Activated CD4-positive, alpha-beta memory T cell treated with anti-CD3 and anti-CD28 coated beads for 36 hours (primary cell): ENCODE measurements around the gene PLPP3. TPM values are rescaled to one million over a fixed set of nuclear protein-coding genes. Genes with fewer than 3 reads are reported as not detected.

Experiments
- CTCF ChIA-PET: fragments of 350-600 bp; sonication (Branson Sonifier 250); formaldehyde crosslinking; loops from one replicate; lab custom pipeline; 2021; ENCODE audit warnings: antibody characterized with exemption, inconsistent platforms; lab: Charles Lee
- POLR2A ChIA-PET: fragments of 350-600 bp; sonication (Branson Sonifier 250); formaldehyde crosslinking; loops from one replicate; lab custom pipeline; 2021; ENCODE audit warnings: antibody characterized with exemption; lab: Charles Lee
- DNase-seq: peaks from one replicate; pipeline ENCODE4 v3.0.0-alpha.2; 2020
- H3K27ac Mint-ChIP-seq: one replicate; pipeline ENCODE4 v1.8.0; 2021; ENCODE audit warnings: mixed read lengths
- H3K27me3 Mint-ChIP-seq: one replicate; pipeline ENCODE4 v1.8.0; 2021; ENCODE audit warnings: mixed read lengths
- H3K36me3 Mint-ChIP-seq: one replicate; pipeline ENCODE4 v1.8.0; 2021; ENCODE audit warnings: mixed read lengths
- H3K4me1 Mint-ChIP-seq: one replicate; pipeline ENCODE4 v1.8.0; 2021; ENCODE audit warnings: low read depth, mixed read lengths
- H3K4me3 Mint-ChIP-seq: one replicate; pipeline ENCODE4 v1.8.0; 2021; ENCODE audit warnings: mild to moderate bottlenecking, mixed read lengths
- H3K9me3 Mint-ChIP-seq: one replicate; pipeline ENCODE4 v1.8.0; 2021; ENCODE audit warnings: mixed read lengths
- intact Hi-C: fragments of 100-400 bp; cut with micrococcal nuclease; formaldehyde crosslinking; loops from one replicate; pipeline ENCODE4 v1.15.1; 2023
- total RNA-seq, 2 experiments: library from RNA; stranded (reverse); gene quantifications; one replicate each; pipeline ENCODE4 v1.2.3, GENCODE V29; 2021

PLPP3 gene
- total RNA-seq, 2 experiments from 2014 or later = not detected

GRCh38 chr1:56572334-56573050 is 6.9 kb downstream of the PLPP3 start:
- Mint-ChIP-seq H3K4me1 (no peaks in the 10 kb centered on the region), H3K27ac (no peak overlapping the region), H3K27me3 (peaks cover 7% of the 10 kb centered on the region), H3K36me3 (no peaks in the 10 kb centered on the region), H3K4me3 (no peak overlapping the region), H3K9me3 (no peaks in the 10 kb centered on the region)
- DNase-seq = no peak
- intact Hi-C loops = no loop called here
- CTCF ChIA-PET = no interaction called here
- POLR2A ChIA-PET = no interaction called here

DNA sequence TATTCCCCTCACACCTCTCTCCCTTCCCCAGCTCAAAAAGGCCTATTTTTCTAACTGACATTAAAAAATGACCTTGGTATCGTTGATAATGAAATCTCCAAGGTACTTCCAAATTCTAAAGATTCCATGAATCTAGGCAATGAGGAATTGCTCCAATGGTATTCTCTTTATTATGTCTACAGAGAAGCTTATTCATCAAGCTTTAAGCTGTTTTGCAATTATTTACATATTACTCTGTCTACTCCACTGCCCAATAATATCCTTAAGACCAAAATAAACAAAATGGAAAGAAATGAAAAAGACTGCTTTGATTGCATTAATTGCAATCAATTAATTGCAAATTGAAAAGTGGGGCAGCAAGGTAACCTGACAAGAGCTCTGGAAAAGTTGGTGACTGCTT is 7.9 kb downstream of the PLPP3 start:
- DNase-seq = no peak
- Mint-ChIP-seq H3K9me3 (no peaks in the 10 kb centered on the region), H3K4me3 (no peak overlapping the region), H3K27me3 (no peaks in the 10 kb centered on the region), H3K4me1 (no peaks in the 10 kb centered on the region), H3K27ac (no peak overlapping the region), H3K36me3 (no peaks in the 10 kb centered on the region)
- POLR2A ChIA-PET = no interaction called here
- CTCF ChIA-PET = no interaction called here
- intact Hi-C loops = no loop called here

DNA sequence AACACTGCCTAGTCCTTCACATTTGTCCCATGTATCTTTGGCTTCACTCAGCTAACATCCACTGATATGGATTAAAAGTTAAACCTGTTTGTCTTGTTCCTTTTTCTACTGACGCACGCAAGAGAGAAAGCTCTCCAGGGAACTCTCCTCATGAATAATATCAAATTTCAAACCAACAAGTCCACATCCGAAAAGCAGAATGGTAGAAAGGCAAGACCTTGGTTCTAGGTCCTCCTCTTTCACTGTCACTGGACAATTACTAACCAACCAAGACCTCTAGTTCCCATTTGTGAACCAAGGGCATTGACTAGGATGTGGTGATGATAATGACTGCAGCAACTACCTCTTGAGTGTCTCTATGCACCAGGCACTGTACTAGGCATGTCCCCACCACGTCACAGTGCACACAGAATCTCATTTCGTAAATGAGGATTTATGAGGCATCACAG is 8.4 kb downstream of the PLPP3 start:
- Mint-ChIP-seq H3K4me1 (no peaks in the 10 kb centered on the region), H3K4me3 (no peak overlapping the region), H3K36me3 (no peaks in the 10 kb centered on the region), H3K27me3 (no peaks in the 10 kb centered on the region), H3K27ac (no peak overlapping the region), H3K9me3 (no peaks in the 10 kb centered on the region)
- ChIA-PET POLR2A (no interaction called here), CTCF (interaction anchor here (0.6 kb wide), 1 partner anchor 455 kb away, joined by 5 read pairs; no protein-coding TSS in a partner anchor)
- intact Hi-C loops = no loop called here
- DNase-seq = no peak

- Mint-ChIP-seq H3K4me1 (no peaks in the 10 kb centered on the region), H3K36me3 (no peaks in the 10 kb centered on the region), H3K27ac (no peak overlapping the region), H3K27me3 (peaks cover 2% of the 10 kb centered on the region), H3K4me3 (no peak overlapping the region), H3K9me3 (no peaks in the 10 kb centered on the region)
- POLR2A ChIA-PET = no interaction called here
- intact Hi-C loops = no loop called here
- CTCF ChIA-PET = no interaction called here
- DNase-seq = no peak
Measured at GRCh38 chr1:56569661-56570060, 9.7 kb downstream of the PLPP3 start.

- intact Hi-C loops = no loop called here
- H3K4me1 Mint-ChIP-seq = no peaks in the 10 kb centered on the region
- CTCF ChIA-PET = no interaction called here
- H3K27ac Mint-ChIP-seq = no peak overlapping the region
- H3K4me3 Mint-ChIP-seq = no peak overlapping the region
- DNase-seq = no peak
- POLR2A ChIA-PET = no interaction called here
- no peaks in the 10 kb centered on the region for H3K9me3 Mint-ChIP-seq
- peaks cover 2% of the 10 kb centered on the region for H3K27me3 Mint-ChIP-seq
- no peaks in the 10 kb centered on the region for H3K36me3 Mint-ChIP-seq
Measured at GRCh38 chr1:56566994-56567393, 12.4 kb downstream of the PLPP3 start.

- intact Hi-C loops = no loop called here
- Mint-ChIP-seq H3K36me3 (no peaks in the 10 kb centered on the region), H3K4me3 (no peak overlapping the region), H3K27me3 (peaks cover 2% of the 10 kb centered on the region), H3K4me1 (no peaks in the 10 kb centered on the region), H3K27ac (no peak overlapping the region), H3K9me3 (no peaks in the 10 kb centered on the region)
- ChIA-PET POLR2A (no interaction called here), CTCF (no interaction called here)
- no peak for DNase-seq
Measured at GRCh38 chr1:56566061-56566744, 13.2 kb downstream of the PLPP3 start.

GRCh38 chr1:56564615-56565014 is 14.7 kb downstream of the PLPP3 start:
- intact Hi-C loops = no loop called here
- ChIA-PET POLR2A (no interaction called here), CTCF (no interaction called here)
- no peaks in the 10 kb centered on the region for H3K9me3 Mint-ChIP-seq
- H3K4me3 Mint-ChIP-seq = no peak overlapping the region
- H3K27ac Mint-ChIP-seq = no peak overlapping the region
- peaks cover 2% of the 10 kb centered on the region for H3K27me3 Mint-ChIP-seq
- no peak for DNase-seq
- no peaks in the 10 kb centered on the region for H3K36me3 Mint-ChIP-seq
- no peaks in the 10 kb centered on the region for H3K4me1 Mint-ChIP-seq

DNA sequence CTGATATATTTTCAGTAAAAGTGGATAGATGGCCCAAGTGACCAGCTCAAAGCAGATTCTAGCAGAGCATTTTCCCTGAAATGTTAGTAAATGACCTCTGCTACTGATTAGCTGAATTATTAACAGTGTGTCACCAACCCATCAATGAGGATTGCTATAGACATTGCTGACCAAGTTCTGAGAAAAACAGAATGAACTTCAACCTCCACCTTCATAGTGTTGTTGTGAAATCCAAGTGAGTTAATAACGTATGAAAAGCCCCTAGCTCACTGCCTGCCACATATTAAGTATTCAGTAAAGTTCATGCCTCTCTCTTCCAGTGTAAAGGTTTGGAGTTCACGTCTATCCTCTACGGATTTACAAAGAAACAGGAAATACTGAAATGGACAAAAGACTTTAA is 15.8 kb downstream of the PLPP3 start:
- H3K27ac Mint-ChIP-seq = no peak overlapping the region
- no peak overlapping the region for H3K4me3 Mint-ChIP-seq
- intact Hi-C loops = no loop called here
- peaks cover 2% of the 10 kb centered on the region for H3K27me3 Mint-ChIP-seq
- H3K36me3 Mint-ChIP-seq = no peaks in the 10 kb centered on the region
- no peaks in the 10 kb centered on the region for H3K9me3 Mint-ChIP-seq
- POLR2A ChIA-PET = no interaction called here
- CTCF ChIA-PET = no interaction called here
- no peak for DNase-seq
- no peaks in the 10 kb centered on the region for H3K4me1 Mint-ChIP-seq

GRCh38 chr1:56562891-56563452 is 16.4 kb downstream of the PLPP3 start:
- CTCF ChIA-PET = no interaction called here
- POLR2A ChIA-PET = no interaction called here
- DNase-seq = no peak
- H3K36me3 Mint-ChIP-seq = no peaks in the 10 kb centered on the region
- no peak overlapping the region for H3K4me3 Mint-ChIP-seq
- intact Hi-C loops = no loop called here
- H3K27ac Mint-ChIP-seq = no peak overlapping the region
- H3K4me1 Mint-ChIP-seq = no peaks in the 10 kb centered on the region
- peaks cover 2% of the 10 kb centered on the region for H3K27me3 Mint-ChIP-seq
- no peaks in the 10 kb centered on the region for H3K9me3 Mint-ChIP-seq

GRCh38 chr1:56561227-56562019 is 17.9 kb downstream of the PLPP3 start:
- ChIA-PET POLR2A (no interaction called here), CTCF (no interaction called here)
- no peaks in the 10 kb centered on the region for H3K9me3 Mint-ChIP-seq
- H3K36me3 Mint-ChIP-seq = no peaks in the 10 kb centered on the region
- DNase-seq = no peak
- H3K27ac Mint-ChIP-seq = no peak overlapping the region
- no peaks in the 10 kb centered on the region for H3K4me1 Mint-ChIP-seq
- H3K4me3 Mint-ChIP-seq = no peak overlapping the region
- H3K27me3 Mint-ChIP-seq = peaks cover 2% of the 10 kb centered on the region
- intact Hi-C loops = no loop called here

DNA sequence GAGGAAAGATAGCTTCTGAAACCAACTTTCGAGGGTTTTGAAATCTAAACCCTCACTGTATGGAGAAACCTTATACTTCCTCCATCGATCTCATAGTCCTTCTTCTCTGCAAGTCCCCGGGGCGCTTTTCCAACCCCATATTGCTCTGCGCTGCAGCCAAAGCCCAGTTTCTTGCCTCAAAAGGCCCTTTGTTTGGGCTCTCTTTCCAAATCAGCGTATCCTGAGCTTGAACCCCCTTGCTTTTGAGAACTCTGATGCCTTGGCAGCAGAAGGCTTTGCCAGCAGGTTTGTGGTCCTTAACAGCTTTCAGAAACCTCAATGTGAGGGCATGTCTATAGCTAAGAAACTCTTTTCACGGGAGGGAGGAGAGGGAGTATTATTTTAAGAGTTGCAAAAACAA is 21.6 kb downstream of the PLPP3 start:
- no peak for DNase-seq
- Mint-ChIP-seq H3K36me3 (no peaks in the 10 kb centered on the region), H3K27ac (no peak overlapping the region), H3K9me3 (no peaks in the 10 kb centered on the region), H3K27me3 (no peaks in the 10 kb centered on the region), H3K4me1 (no peaks in the 10 kb centered on the region), H3K4me3 (no peak overlapping the region)
- ChIA-PET POLR2A (no interaction called here), CTCF (no interaction called here)
- intact Hi-C loops = no loop called here

GRCh38 chr1:56555448-56555847 is 23.9 kb downstream of the PLPP3 start:
- intact Hi-C loops = no loop called here
- H3K4me1 Mint-ChIP-seq = no peaks in the 10 kb centered on the region
- H3K9me3 Mint-ChIP-seq = no peaks in the 10 kb centered on the region
- DNase-seq = no peak
- H3K27ac Mint-ChIP-seq = no peak overlapping the region
- H3K36me3 Mint-ChIP-seq = no peaks in the 10 kb centered on the region
- CTCF ChIA-PET = no interaction called here
- POLR2A ChIA-PET = no interaction called here
- H3K4me3 Mint-ChIP-seq = no peak overlapping the region
- H3K27me3 Mint-ChIP-seq = no peaks in the 10 kb centered on the region
